Activated naive CD8-positive, alpha-beta T cell treated with anti-CD3 and anti-CD28 coated beads, Interleukin-2, amount 50 U/mL, for 24 hours (primary cell): ENCODE results near the gene NENF.
A peak's percentile ranks its signal among the peaks of the same experiment; 100 is the strongest.
"Not testable (repeated sequence)": the region's sequence is repeated elsewhere in the genome, so short reads cannot be mapped to it uniquely, and the experiment has no call there.

Source experiments
- ATAC-seq: fragments of 150-1000 bp; cut with Tn5 transposase; one replicate; pipeline ENCODE4 v1.10.0; 2021
- DNase-seq: peaks from one replicate; pipeline ENCODE4 v3.0.0; 2021
- H3K27ac Mint-ChIP-seq: one replicate; pipeline ENCODE4 v1.8.0; 2021; ENCODE audit warnings: mild to moderate bottlenecking, mixed read lengths
- H3K27me3 Mint-ChIP-seq: one replicate; pipeline ENCODE4 v1.8.0; 2021; ENCODE audit warnings: mixed read lengths
- H3K36me3 Mint-ChIP-seq: one replicate; pipeline ENCODE4 v1.8.0; 2021; ENCODE audit warnings: low read depth, mixed read lengths
- H3K4me1 Mint-ChIP-seq: one replicate; pipeline ENCODE4 v1.8.0; 2021; ENCODE audit warnings: mixed read lengths
- H3K4me3 Mint-ChIP-seq: one replicate; pipeline ENCODE4 v1.8.0; 2021; ENCODE audit warnings: mild to moderate bottlenecking, moderate library complexity, mixed read lengths
- H3K9me3 Mint-ChIP-seq: one replicate; pipeline ENCODE4 v1.8.0; 2021; ENCODE audit warnings: mixed read lengths

NENF gene

GRCh38 chr1:212432661-212433576 is at the start of gene NENF:
TSS of gene NENF (plus strand) at chr1:212432920. CDS start at chr1:212432944, 24 bp downstream.
- Mint-ChIP-seq H3K4me1 (peaks cover 40% of the 10 kb centered on the region), H3K36me3 (peaks cover 5% of the 10 kb centered on the region)

GRCh38 chr1:212386029-212386428 is 46.7 kb upstream of the NENF start:
- no peaks in the 10 kb centered on the region for H3K27me3 Mint-ChIP-seq
- peaks cover 2% of the 10 kb centered on the region for H3K4me1 Mint-ChIP-seq
- H3K27ac Mint-ChIP-seq, result no peak overlapping the region
- H3K4me3 Mint-ChIP-seq, result no peak overlapping the region
- no peaks in the 10 kb centered on the region for H3K9me3 Mint-ChIP-seq
- no peak for ATAC-seq
- H3K36me3 Mint-ChIP-seq, result peaks cover 38% of the 10 kb centered on the region
- no peak for DNase-seq

More at GRCh38 chr1:212432661-212433576, at the start of gene NENF:
- DNase-seq (peak; percentile 86), ATAC-seq (peak; percentile 99)
- H3K27ac Mint-ChIP-seq, result peak within 1 kb of the TSS; percentile 78
- peak within 1 kb of the TSS; percentile 80 for H3K4me3 Mint-ChIP-seq
- H3K27me3 Mint-ChIP-seq, result peaks cover 3% of the 10 kb centered on the region
- H3K9me3 Mint-ChIP-seq, result no peaks in the 10 kb centered on the region

GRCh38 chr1:212388985-212389716 is 43.6 kb upstream of the NENF start:
- H3K9me3 Mint-ChIP-seq, result peaks cover 8% of the 10 kb centered on the region
- H3K4me1 Mint-ChIP-seq, result peaks cover 9% of the 10 kb centered on the region
- ATAC-seq (no peak), DNase-seq (no peak)
- H3K27ac Mint-ChIP-seq, result no peak overlapping the region
- no peak overlapping the region for H3K4me3 Mint-ChIP-seq
- H3K36me3 Mint-ChIP-seq, result peaks cover 54% of the 10 kb centered on the region
- H3K27me3 Mint-ChIP-seq, result no peaks in the 10 kb centered on the region

- H3K27me3 Mint-ChIP-seq, ATAC-seq, H3K4me3 Mint-ChIP-seq, H3K27ac Mint-ChIP-seq, H3K9me3 Mint-ChIP-seq, DNase-seq, H3K4me1 Mint-ChIP-seq: not testable (repeated sequence)
- peaks cover 72% of the 10 kb centered on the region for H3K36me3 Mint-ChIP-seq
These were observed 36.9 kb upstream of the NENF start for GRCh38 chr1:212395678-212396437.

- ATAC-seq, result no peak
- Mint-ChIP-seq H3K9me3 (peaks cover 6% of the 10 kb centered on the region), H3K27ac (no peak overlapping the region), H3K4me1 (peaks cover 8% of the 10 kb centered on the region), H3K36me3 (peaks cover 64% of the 10 kb centered on the region), H3K4me3 (no peak overlapping the region), H3K27me3 (no peaks in the 10 kb centered on the region)
- no peak for DNase-seq
These were observed 36.1 kb upstream of the NENF start for GRCh38 chr1:212396638-212397037.

GRCh38 chr1:212397171-212397570 is 35.5 kb upstream of the NENF start:
- Mint-ChIP-seq H3K36me3 (peaks cover 63% of the 10 kb centered on the region), H3K27me3 (no peaks in the 10 kb centered on the region), H3K9me3 (peaks cover 3% of the 10 kb centered on the region), H3K4me3 (no peak overlapping the region), H3K27ac (no peak overlapping the region), H3K4me1 (peaks cover 5% of the 10 kb centered on the region)
- ATAC-seq (no peak), DNase-seq (no peak)

GRCh38 chr1:212401042-212401441 is 31.7 kb upstream of the NENF start:
- DNase-seq, result no peak
- H3K27ac Mint-ChIP-seq, result no peak overlapping the region
- no peaks in the 10 kb centered on the region for H3K27me3 Mint-ChIP-seq
- no peak overlapping the region for H3K4me3 Mint-ChIP-seq
- no peak for ATAC-seq
- no peaks in the 10 kb centered on the region for H3K9me3 Mint-ChIP-seq
- peaks cover 15% of the 10 kb centered on the region for H3K4me1 Mint-ChIP-seq
- H3K36me3 Mint-ChIP-seq, result peaks cover 65% of the 10 kb centered on the region

GRCh38 chr1:212401838-212402582 is 30.7 kb upstream of the NENF start:
- no peaks in the 10 kb centered on the region for H3K27me3 Mint-ChIP-seq
- H3K4me3 Mint-ChIP-seq, result no peak overlapping the region
- peaks cover 15% of the 10 kb centered on the region for H3K4me1 Mint-ChIP-seq
- ATAC-seq, result no peak
- H3K27ac Mint-ChIP-seq, result no peak overlapping the region
- H3K36me3 Mint-ChIP-seq, result peaks cover 58% of the 10 kb centered on the region
- H3K9me3 Mint-ChIP-seq, result no peaks in the 10 kb centered on the region
- DNase-seq, result no peak

GRCh38 chr1:212402666-212403321 is 29.9 kb upstream of the NENF start:
- no peak for DNase-seq
- no peak overlapping the region for H3K27ac Mint-ChIP-seq
- no peaks in the 10 kb centered on the region for H3K27me3 Mint-ChIP-seq
- no peak for ATAC-seq
- peaks cover 15% of the 10 kb centered on the region for H3K4me1 Mint-ChIP-seq
- no peak overlapping the region for H3K4me3 Mint-ChIP-seq
- H3K9me3 Mint-ChIP-seq, result no peaks in the 10 kb centered on the region
- peaks cover 57% of the 10 kb centered on the region for H3K36me3 Mint-ChIP-seq

- H3K4me1 Mint-ChIP-seq, result peaks cover 23% of the 10 kb centered on the region
- no peaks in the 10 kb centered on the region for H3K27me3 Mint-ChIP-seq
- H3K9me3 Mint-ChIP-seq, result no peaks in the 10 kb centered on the region
- no peak overlapping the region for H3K4me3 Mint-ChIP-seq
- H3K36me3 Mint-ChIP-seq, result peaks cover 48% of the 10 kb centered on the region
- ATAC-seq, result no peak
- H3K27ac Mint-ChIP-seq, result no peak overlapping the region
- DNase-seq, result no peak
These were observed 22.4 kb upstream of the NENF start for GRCh38 chr1:212410231-212410820.

- H3K4me1 Mint-ChIP-seq, result peaks cover 31% of the 10 kb centered on the region
- no peaks in the 10 kb centered on the region for H3K9me3 Mint-ChIP-seq
- no peak overlapping the region for H3K4me3 Mint-ChIP-seq
- no peaks in the 10 kb centered on the region for H3K27me3 Mint-ChIP-seq
- DNase-seq (no peak), ATAC-seq (no peak)
- H3K36me3 Mint-ChIP-seq, result peaks cover 36% of the 10 kb centered on the region
- H3K27ac Mint-ChIP-seq, result no peak overlapping the region
These were observed 20.3 kb upstream of the NENF start for GRCh38 chr1:212412374-212412773.

- H3K9me3 Mint-ChIP-seq, result no peaks in the 10 kb centered on the region
- no peak for DNase-seq
- peaks cover 27% of the 10 kb centered on the region for H3K36me3 Mint-ChIP-seq
- ATAC-seq, result peak; percentile 21
- H3K27me3 Mint-ChIP-seq, result no peaks in the 10 kb centered on the region
- peak overlapping the region; percentile 78 for H3K27ac Mint-ChIP-seq
- H3K4me1 Mint-ChIP-seq, result peaks cover 31% of the 10 kb centered on the region
- peak overlapping the region; percentile 91 for H3K4me3 Mint-ChIP-seq
These were observed 18.8 kb upstream of the NENF start for GRCh38 chr1:212413902-212414327.
